HepG2 (cell line): Measurements from ENCODE around the gene STON1.

Experiments
- POLR2A ChIP-seq, 2 experiments: IDR thresholded peaks; 2 replicates each; pipeline ENCODE4 v1.6.1; 2011; ENCODE audit warnings: low read depth in 2 of 2, low read length in 2 of 2, mild to moderate bottlenecking in 1 of 2, moderate library complexity in 1 of 2; ENCODE audit not compliant: insufficient read depth in 1 of 2
- SP1 ChIP-seq, 2 experiments: fragments of 450-650 bp in 1 of 2; sonication (generic) in 1 of 2; formaldehyde crosslinking in 1 of 2; IDR thresholded peaks; 2 replicates each; pipeline versions ENCODE4 v1.4.0 to v1.6.1; 2016 to 2020; ENCODE audit warnings: missing genetic modification reagents in 1 of 2
- TARDBP ChIP-seq: sonication (generic); formaldehyde crosslinking; IDR thresholded peaks from 2 replicates; pipeline ENCODE4 v1.8.0; 2022; ENCODE audit warnings: mild to moderate bottlenecking, missing genetic modification reagents
- TCF7L2 ChIP-seq: IDR thresholded peaks from 2 replicates; pipeline ENCODE4 v1.6.1; 2011; ENCODE audit warnings: mild to moderate bottlenecking, low read depth, low read length, moderate library complexity
- ZNF33B ChIP-seq: sonication (generic); formaldehyde crosslinking; IDR thresholded peaks from 2 replicates; pipeline ENCODE4 v1.5.1; 2020; ENCODE audit warnings: mild to moderate bottlenecking, missing genetic modification reagents
- TF ChIP-seq, protein P1 (sequence below): sonication (generic); formaldehyde crosslinking; IDR thresholded peaks from 2 replicates; pipeline ENCODE4 v1.8.0; 2022; ENCODE audit warnings: mild to moderate bottlenecking, missing genetic modification reagents; ENCODE audit not compliant: insufficient replicate concordance
- TF ChIP-seq, protein P2 (sequence below): sonication (generic); formaldehyde crosslinking; IDR thresholded peaks from 2 replicates; pipeline ENCODE4 v1.5.0; 2020; ENCODE audit warnings: mild to moderate bottlenecking, missing genetic modification reagents, moderate library complexity

DNA sequence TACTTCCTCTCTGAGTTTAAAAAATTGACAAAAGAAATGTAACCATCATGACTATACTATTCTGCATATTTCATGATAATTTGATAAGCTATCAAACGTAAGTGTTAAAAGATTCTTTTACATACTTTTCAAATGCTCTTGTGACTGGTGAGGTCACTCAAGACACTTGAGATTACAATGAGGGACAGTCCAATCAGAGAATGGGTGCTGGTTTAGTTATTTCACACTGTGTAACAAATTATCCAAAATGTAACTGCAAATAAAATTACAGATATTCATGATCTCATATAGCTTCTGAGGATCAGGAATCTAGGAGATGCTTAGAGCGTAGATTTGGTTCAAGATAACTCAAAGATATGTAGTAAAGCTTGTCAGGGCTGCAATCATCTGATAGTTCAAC is 83.3 kb downstream of the STON1 start:
- TF ChIP-seq TCF7L2 (no peak), POLR2A (IDR thresholded peaks at IDR 0.05; ENCODE audit: insufficient read depth in 1 of 2, low read depth in 2 of 2, low read length in 2 of 2) (no peak), TARDBP (CRISPR knock-in tag) (no peak), SP1 (IDR thresholded peaks at IDR 0.05) (no peak), SP1 (CRISPR knock-in tag; IDR thresholded peaks at IDR 0.05) (no peak), ZNF33B (CRISPR knock-in tag) (no peak)
- TF ChIP-seq, protein P1, sequence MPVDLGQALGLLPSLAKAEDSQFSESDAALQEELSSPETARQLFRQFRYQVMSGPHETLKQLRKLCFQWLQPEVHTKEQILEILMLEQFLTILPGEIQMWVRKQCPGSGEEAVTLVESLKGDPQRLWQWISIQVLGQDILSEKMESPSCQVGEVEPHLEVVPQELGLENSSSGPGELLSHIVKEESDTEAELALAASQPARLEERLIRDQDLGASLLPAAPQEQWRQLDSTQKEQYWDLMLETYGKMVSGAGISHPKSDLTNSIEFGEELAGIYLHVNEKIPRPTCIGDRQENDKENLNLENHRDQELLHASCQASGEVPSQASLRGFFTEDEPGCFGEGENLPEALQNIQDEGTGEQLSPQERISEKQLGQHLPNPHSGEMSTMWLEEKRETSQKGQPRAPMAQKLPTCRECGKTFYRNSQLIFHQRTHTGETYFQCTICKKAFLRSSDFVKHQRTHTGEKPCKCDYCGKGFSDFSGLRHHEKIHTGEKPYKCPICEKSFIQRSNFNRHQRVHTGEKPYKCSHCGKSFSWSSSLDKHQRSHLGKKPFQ: no peak
- TF ChIP-seq, protein P2, sequence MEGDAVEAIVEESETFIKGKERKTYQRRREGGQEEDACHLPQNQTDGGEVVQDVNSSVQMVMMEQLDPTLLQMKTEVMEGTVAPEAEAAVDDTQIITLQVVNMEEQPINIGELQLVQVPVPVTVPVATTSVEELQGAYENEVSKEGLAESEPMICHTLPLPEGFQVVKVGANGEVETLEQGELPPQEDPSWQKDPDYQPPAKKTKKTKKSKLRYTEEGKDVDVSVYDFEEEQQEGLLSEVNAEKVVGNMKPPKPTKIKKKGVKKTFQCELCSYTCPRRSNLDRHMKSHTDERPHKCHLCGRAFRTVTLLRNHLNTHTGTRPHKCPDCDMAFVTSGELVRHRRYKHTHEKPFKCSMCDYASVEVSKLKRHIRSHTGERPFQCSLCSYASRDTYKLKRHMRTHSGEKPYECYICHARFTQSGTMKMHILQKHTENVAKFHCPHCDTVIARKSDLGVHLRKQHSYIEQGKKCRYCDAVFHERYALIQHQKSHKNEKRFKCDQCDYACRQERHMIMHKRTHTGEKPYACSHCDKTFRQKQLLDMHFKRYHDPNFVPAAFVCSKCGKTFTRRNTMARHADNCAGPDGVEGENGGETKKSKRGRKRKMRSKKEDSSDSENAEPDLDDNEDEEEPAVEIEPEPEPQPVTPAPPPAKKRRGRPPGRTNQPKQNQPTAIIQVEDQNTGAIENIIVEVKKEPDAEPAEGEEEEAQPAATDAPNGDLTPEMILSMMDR: no peak
